Middle frontal gyrus (tissue), 1 donor: ENCODE data around the gene KMT5C.

Experiments
- DNase-seq: peaks from one replicate; pipeline ENCODE4 v3.0.0-alpha.2; 2015; ENCODE audit warnings: low spot score; ENCODE audit errors: extremely low spot score

Gene KMT5C

DNA sequence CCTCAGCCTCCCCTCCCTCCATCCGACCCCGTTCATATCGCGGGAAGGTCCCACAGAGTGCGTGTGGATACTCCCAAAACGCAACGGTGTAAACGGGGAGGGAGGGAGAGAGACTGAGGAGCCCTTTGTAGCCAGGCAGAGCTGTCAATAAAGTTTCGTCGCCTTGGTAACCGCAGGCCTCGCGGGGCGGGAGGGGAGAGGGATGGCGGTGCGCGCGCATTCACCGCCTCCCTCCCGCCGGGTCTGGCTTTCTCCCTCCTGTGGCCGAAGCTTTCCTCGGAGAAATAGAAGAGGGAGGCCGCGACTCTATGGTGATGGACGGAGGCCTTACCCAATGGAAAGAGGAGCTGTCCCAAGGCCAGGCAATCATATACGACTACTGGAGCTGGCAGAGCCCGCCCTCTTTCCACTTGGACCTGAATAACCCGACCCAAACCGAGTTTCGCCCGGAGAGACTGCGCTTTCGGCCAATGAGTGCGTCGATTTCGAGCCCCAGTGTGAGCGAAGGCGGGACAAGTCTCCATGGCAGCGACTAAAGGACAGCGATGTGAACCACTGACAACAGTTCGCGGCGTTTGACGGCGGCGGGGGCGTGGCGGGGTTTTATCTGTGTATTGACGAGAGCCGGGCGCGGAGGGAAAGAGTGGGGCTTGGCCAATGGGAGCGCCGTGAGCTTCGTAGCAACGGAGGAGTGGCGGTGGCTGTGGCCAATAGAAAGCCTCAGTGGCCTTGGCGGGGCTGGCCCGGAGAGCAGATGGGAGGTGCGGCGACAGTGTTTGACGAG, at the start of gene KMT5C:
KMT5C (plus strand) TSS at position 772 of the 784 bp plus-strand sequence. CDS start 2,061 bp downstream, outside the sequence.
- DNase-seq: peak; percentile 100

DNA sequence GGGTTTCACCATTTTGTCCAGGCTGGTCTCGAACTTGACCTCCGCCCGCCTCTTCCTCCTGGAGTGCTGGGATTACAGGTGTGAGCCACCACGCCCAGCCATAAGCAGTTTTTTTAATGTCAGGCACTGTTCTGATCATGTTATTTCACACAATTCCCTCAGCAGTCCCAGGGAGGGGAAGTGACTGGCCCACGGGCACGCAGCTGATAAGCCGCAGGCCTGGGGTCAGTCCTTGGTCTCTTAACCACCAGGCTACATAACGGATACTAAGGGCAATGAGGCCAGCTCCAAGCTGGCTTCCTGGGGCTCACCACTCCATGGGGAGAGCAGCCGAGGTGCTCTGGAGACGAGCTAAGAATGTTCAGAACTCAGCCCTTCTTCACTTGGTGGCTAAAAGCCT, 42.4 kb upstream of the KMT5C start:
- DNase-seq: no peak

DNA sequence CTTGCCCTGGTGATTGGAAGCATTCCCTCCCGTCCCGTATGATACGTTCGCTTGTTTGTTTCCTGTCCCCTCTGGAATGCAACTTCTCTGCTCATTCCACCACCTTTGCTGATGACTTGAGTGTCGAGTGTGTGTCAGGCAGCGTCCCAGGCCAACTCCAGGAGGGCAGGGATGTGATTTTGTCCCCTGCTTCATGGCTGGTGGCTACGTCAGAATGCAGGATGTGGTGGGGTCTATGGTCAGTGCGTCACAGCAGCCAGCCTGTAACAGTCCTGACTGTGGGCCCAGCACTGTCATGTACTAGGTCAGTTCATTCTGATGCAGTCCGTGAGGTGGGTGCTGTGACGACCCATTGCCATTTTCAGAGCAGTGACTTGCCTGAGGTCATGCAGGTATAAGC, 39.7 kb upstream of the KMT5C start:
- DNase-seq: no peak

GRCh38 chr19:55300886-55301458, 38.7 kb upstream of the KMT5C start:
- DNase-seq: no peak

- peak; percentile 75 for DNase-seq
These were observed 38.0 kb upstream of the KMT5C start for GRCh38 chr19:55301459-55302317.

GRCh38 chr19:55302318-55302703, 37.4 kb upstream of the KMT5C start:
- DNase-seq: no peak

DNA sequence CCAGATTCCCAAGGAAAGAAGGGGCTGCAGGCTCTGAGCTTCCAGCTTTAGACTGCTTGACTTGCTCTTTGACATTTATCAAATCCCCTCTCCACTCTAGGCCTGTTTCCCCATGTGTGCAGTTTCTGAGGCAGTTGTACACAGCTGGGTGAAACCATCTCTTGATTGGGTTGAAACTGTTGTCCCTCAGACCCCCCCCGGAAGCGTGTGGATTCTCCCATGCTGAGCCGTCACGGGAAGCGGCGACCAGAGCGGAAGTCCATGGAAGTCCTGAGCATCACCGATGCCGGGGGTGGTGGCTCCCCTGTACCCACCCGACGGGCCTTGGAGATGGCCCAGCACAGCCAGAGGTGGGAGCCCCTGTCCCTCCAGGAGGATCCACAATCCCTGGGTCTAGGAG, 36.2 kb upstream of the KMT5C start:
- no peak for DNase-seq

- no peak for DNase-seq
These were observed 35.2 kb upstream of the KMT5C start for GRCh38 chr19:55304279-55304978.

DNA sequence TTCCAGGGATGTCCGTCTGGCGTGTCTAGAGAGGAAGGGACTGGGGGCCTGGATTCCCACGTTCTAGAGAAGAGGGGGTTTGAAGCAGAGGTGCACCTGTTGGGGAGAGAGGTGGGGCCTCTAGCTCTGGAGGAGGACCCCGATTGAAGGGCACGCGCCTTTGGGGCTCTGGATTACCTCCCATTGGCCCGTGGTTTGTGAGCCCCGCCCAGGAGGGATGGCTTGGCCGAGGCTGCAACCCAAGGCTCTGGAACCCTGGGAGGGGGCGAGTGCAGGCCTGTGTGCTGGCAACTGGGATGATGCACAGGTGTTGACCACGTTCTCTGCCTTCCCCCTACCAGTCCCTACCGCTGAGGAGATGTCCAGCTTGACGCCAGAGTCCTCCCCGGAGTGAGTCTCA, 34.7 kb upstream of the KMT5C start:
- DNase-seq: no peak

DNA sequence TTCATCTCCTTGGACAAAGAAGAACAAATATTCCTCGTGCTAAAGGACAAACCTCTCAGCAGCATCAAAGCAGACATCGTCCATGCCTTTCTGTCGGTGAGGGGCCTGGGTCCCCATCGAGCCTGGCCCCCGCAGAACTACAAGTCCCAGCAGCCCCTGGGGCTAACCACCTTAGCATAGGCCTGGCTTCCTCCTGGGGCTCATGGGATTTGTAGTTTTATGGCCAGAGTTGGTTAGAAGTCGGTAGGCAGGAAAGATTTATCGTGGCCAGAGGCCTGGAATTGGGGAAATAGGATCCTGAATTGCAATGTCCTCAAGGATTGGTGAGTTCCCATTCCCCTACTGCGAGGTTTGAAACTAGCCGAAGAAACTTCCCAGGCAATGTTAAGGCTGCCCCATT, 34.2 kb upstream of the KMT5C start:
- DNase-seq: no peak

DNA sequence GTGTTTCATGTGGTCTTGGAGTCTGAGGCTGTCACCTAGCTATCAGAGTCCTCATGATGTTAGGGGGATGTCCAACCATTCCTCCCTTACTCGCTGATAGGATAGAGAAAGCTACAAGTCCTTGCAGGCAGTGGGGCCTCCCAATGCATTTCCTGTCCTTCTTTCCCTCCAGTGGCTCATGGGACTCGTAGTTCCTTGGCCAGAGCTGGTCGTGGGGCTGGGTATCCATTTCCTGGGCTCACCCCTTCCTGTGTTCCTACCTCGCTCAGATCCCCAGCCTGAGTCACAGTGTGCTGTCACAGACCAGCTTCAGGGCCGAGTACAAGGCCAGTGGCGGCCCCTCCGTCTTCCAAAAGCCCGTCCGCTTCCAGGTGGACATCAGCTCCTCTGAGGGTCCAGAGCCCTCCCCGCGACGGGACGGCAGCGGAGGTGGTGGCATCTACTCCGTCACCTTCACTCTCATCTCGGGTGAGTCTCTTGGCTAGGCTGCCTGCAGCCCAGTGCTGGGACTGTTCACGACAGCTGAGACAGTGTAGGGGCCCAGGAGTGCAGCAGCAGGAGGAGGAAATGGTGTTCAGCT, 33.6 kb upstream of the KMT5C start:
- DNase-seq: no peak

GRCh38 chr19:55306712-55307111, 33.0 kb upstream of the KMT5C start:
- DNase-seq: no peak

DNA sequence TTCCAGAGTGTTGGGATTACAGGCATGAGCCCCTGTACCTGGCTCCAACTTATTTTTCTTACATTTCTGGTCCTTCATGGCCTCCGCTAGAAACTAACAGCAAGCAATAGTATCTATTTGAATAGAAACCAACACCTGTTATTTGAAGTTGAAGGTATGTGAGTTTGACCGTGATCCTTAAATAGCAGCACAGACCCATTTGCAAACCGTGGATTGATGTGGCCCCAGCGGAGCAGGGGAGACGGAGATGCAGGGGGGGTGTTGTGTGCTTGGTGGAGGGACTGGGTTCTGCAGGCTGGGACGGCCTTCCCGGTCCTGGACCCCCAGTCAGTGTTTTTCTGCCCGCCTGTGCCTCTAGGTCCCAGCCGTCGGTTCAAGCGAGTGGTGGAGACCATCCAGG, 31.4 kb upstream of the KMT5C start:
- DNase-seq: no peak

- DNase-seq: no peak
These were observed 30.2 kb upstream of the KMT5C start for GRCh38 chr19:55309448-55309847.

DNA sequence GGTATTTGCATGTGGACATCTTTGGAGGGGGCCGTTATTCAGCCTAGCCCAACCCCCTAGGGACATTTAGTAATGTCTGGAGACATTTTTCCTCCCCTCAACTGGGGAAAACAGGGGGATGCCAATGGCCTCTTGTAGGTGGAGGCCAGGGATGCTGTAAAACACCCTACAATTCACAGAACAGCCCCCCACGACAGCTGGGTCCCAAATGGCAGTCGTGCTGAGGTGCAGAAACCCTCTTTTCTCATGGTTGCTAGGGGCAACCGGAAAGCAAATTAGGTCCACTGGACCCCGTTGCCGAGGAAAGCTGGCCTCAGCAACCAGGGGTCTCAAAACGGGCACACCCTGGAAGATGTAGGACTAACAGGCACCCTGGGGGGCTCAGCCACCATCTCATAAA, 29.2 kb upstream of the KMT5C start:
- DNase-seq: no peak

DNA sequence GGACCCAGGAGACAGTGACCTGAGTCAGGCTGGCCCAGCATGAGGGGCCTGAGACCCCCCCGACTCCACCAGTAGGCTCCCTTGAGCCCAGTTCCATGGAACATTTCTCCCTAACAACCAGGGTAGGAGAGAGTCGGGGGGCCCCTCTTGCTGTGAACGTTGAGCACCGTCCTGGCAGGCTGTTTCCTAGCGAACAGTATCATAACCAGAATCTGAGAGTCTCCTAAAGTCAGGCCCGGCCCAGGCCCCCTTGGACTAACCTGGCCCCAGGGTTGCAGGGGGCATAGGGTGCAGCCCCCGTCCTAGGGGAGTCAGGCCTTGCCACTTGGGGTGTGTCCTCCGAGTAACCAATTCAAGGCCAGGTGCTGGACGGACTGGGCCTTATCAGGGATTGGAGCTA, 28.3 kb upstream of the KMT5C start:
- DNase-seq: no peak

GRCh38 chr19:55311797-55312196, 27.9 kb upstream of the KMT5C start:
- no peak for DNase-seq

DNA sequence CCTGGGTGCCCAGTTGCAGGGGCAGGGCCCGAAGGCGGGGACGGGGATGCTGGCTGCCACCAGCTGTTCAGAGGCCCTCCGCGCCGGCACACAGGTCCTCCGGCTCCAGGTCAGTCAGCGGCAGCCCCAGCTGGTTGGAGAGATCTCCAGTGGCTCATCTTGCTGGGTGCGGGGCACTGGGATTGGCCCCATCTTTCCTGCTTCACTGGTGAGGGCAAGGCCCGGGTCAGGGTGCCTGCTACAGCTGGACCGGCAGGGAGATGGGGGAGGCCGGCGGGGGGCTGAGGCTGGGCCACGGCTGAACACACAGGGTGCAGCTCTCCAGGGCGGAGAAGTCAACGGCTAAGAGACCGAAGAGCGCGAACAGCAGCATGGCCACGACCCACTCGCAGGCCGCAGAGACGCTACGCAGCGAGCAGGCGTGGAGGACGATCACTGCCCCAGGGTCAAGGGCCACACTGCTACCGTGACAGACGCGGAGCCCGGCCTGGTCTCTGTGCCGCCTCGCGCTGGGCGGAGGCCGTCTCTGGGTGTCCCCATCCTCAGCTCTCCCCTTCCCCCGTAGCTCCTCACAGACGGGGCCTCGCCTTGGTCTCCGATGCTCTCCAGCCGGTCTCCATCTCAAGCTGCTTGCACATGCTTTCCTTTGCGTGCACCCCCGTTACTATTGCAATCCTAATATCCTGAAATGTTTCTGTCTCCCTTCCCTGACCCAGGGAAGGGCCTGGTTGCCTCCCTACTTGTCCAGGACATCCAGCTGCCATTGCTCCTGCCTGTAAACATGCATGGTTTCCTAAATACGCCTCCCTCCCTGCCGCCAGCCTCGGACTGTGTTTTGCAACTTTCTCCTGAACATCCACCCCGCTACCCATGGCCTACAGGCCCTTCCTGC, 26.8 kb upstream of the KMT5C start:
- no peak for DNase-seq

- DNase-seq: no peak
These were observed 25.3 kb upstream of the KMT5C start for GRCh38 chr19:55314396-55314795.

- no peak for DNase-seq
These were observed 23.6 kb upstream of the KMT5C start for GRCh38 chr19:55315956-55316525.
